HG03575 (cell line): ENCODE measurements around the gene MRPS14.

Source experiments
- ATAC-seq: cut with Tn5 transposase; IDR thresholded peaks from one replicate; pipeline ENCODE4 v1.9.1; 2021; ENCODE audit not compliant: unreplicated experiment, insufficient number of reproducible peaks, low FRiP score; ENCODE audit errors: extremely low read depth

Gene MRPS14

GRCh38 chr1:174963529-174964125 lies 59.6 kb downstream of the MRPS14 start:
- no peak for ATAC-seq
